Fibroblast of lung (primary cell): ENCODE data around the gene CCDC18.

ENCODE experiments used
- CTCF ChIP-seq, 2 donors: IDR thresholded peaks in 1 of 2; conservative IDR thresholded peaks in 1 of 2; 1 replicate in 1 of 2; 2 replicates in 1 of 2; pipeline ENCODE4 v1.5.1; 2011 to 2012; ENCODE audit warnings: low read length in 2 of 2, control low read depth in 1 of 2, inconsistent platforms in 1 of 2, low read depth in 1 of 2, mild to moderate bottlenecking in 1 of 2
- EZH2 ChIP-seq: IDR thresholded peaks from 2 replicates; pipeline ENCODE4 v1.5.1; 2012; ENCODE audit warnings: low read length, control low read depth, mild to moderate bottlenecking; ENCODE audit errors: missing control alignments

GRCh38 chr1:93321720-93322119 is 141.2 kb downstream of the CCDC18 start:
- TF ChIP-seq EZH2 (no peak), CTCF (conservative IDR thresholded peaks at IDR 0.05 in 1 of 2, IDR thresholded peaks at IDR 0.05 in 1 of 2; ENCODE audit: low read depth in 1 of 2, low read length in 2 of 2) (no peak)
